IPS DF 6.9 (cell line): Measurements from ENCODE around the gene MAP1LC3B2.
"Not testable (repeated sequence)": the region's sequence is repeated elsewhere in the genome, so short reads cannot be mapped to it uniquely, and the experiment has no call there.

ENCODE experiments used
- DNase-seq: peaks from one replicate; pipeline ENCODE4 v3.0.0-alpha.2; 2013; ENCODE audit warnings: low read depth, low spot score
- H3K27ac ChIP-seq: one replicate; pipeline ENCODE4 v1.5.1; 2013; ENCODE audit warnings: low read length, control low read depth
- H3K27me3 ChIP-seq: 2 replicates; pipeline ENCODE4 v1.6.1; 2013; ENCODE audit warnings: mild to moderate bottlenecking, low read length; ENCODE audit not compliant: control insufficient read depth, insufficient read depth
- H3K36me3 ChIP-seq: 2 replicates; pipeline ENCODE4 v1.6.1; 2013; ENCODE audit warnings: low read length; ENCODE audit not compliant: control insufficient read depth, insufficient read depth
- H3K4me1 ChIP-seq: 2 replicates; pipeline ENCODE4 v1.6.1; 2013; ENCODE audit warnings: low read length; ENCODE audit not compliant: control insufficient read depth, insufficient read depth
- H3K4me3 ChIP-seq: 2 replicates; pipeline ENCODE4 v1.5.1; 2013; ENCODE audit warnings: mild to moderate bottlenecking, low read length
- H3K9me3 ChIP-seq: 2 replicates; pipeline ENCODE4 v1.6.1; 2013; ENCODE audit warnings: low read length, inconsistent platforms; ENCODE audit not compliant: control insufficient read depth, insufficient read depth
- whole genome bisulfite sequencing: extraction: QIAGEN DNeasy Blood & Tissue Kit; methylation state at CpG from one replicate; pipeline ENCODE4 v1.1.7; 2013; ENCODE audit warnings: mixed read lengths, missing lambda C conversion rate; ENCODE audit not compliant: insufficient read length, insufficient coverage; 5-methylcytosine and 5-hydroxymethylcytosine counted together

Gene MAP1LC3B2

GRCh38 chr12:116575754-116576153, 16.6 kb downstream of the MAP1LC3B2 start:
- not testable (repeated sequence) for H3K27ac ChIP-seq, DNase-seq, H3K4me3 ChIP-seq, H3K4me1 ChIP-seq, H3K9me3 ChIP-seq, H3K36me3 ChIP-seq, H3K27me3 ChIP-seq
- no CpG with 5 or more reads among the region's 24 CpGs for WGBS

- no peaks in the 10 kb centered on the region for H3K36me3 ChIP-seq
- DNase-seq = no peak
- no peak overlapping the region for H3K27ac ChIP-seq
- no peak overlapping the region for H3K4me3 ChIP-seq
- H3K27me3 ChIP-seq = no peaks in the 10 kb centered on the region
- H3K9me3 ChIP-seq = no peaks in the 10 kb centered on the region
- WGBS = no CpG with 5 or more reads among the region's 4 CpGs
- no peaks in the 10 kb centered on the region for H3K4me1 ChIP-seq
Measured at GRCh38 chr12:116577154-116577561, 18.0 kb downstream of the MAP1LC3B2 start.

GRCh38 chr12:116578051-116578450, 18.9 kb downstream of the MAP1LC3B2 start:
- WGBS = no CpG with 5 or more reads among the region's 1 CpG
- Histone ChIP-seq H3K4me3 (no peak overlapping the region), H3K4me1 (no peaks in the 10 kb centered on the region)

DNA sequence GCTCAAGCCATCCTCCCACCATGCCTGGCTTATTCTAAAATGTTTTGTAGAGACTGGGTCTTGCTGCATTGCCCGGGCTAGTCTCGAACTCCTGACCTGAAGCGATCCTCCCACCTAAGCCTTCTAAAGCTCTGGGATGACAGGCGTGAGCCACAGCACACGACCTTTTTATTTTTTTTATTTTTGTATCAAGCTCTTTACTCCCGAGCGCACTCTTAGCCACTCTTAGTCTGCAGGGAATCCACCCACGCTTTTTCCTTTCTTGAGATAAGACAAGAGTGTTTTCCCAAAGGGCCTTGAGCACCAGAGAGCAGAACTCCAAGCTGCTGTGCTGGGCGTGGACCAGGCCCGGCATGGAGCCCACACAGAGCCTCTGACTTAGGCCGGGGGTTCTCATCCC, 23.4 kb downstream of the MAP1LC3B2 start:
- Histone ChIP-seq H3K9me3 (no peaks in the 10 kb centered on the region), H3K4me1 (no peaks in the 10 kb centered on the region), H3K36me3 (no peaks in the 10 kb centered on the region), H3K4me3 (no peak overlapping the region), H3K27me3 (no peaks in the 10 kb centered on the region), H3K27ac (no peak overlapping the region)
- DNase-seq = no peak
- no CpG with 5 or more reads among the region's 11 CpGs for WGBS

More at GRCh38 chr12:116578051-116578450, 18.9 kb downstream of the MAP1LC3B2 start:
- H3K36me3 ChIP-seq = no peaks in the 10 kb centered on the region
- H3K9me3 ChIP-seq = no peaks in the 10 kb centered on the region
- H3K27ac ChIP-seq = no peak overlapping the region
- DNase-seq = no peak
- no peaks in the 10 kb centered on the region for H3K27me3 ChIP-seq

DNA sequence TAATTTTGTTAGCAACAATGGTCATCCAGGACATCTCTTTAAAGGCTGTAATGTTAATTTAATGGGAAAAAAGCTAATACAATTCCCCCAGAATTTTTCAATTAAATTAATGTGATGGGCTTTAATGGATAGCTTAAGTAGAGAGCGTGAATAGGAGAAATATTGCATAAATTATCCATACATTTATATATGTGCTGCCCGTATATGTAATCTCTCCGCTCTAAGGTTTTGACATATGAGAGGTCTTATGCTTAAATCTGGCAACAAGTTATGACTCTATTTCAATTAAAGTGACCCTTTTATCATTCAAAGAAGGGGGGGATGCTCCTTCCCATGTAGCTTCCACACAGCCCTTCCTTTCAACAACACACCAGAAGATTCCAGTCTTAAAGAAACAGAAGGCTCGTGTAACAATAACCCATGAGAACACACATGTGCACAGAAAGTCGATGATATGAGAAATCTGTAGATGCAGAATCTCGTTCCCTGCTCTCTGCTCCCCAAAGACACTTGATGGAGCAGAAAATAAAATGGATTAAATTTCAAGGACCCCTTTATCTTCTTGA, 24.0 kb downstream of the MAP1LC3B2 start:
- no peaks in the 10 kb centered on the region for H3K9me3 ChIP-seq
- no peaks in the 10 kb centered on the region for H3K36me3 ChIP-seq
- no CpG with 5 or more reads among the region's 6 CpGs for WGBS

GRCh38 chr12:116587270-116587669, 28.1 kb downstream of the MAP1LC3B2 start:
- Histone ChIP-seq H3K9me3 (no peaks in the 10 kb centered on the region), H3K27ac (no peak overlapping the region), H3K36me3 (no peaks in the 10 kb centered on the region), H3K4me3 (no peak overlapping the region), H3K27me3 (no peaks in the 10 kb centered on the region), H3K4me1 (no peaks in the 10 kb centered on the region)
- no CpG with 5 or more reads among the region's 2 CpGs for WGBS
- no peak for DNase-seq

More for the DNA sequence above, 24.0 kb downstream of the MAP1LC3B2 start:
- H3K4me3 ChIP-seq = no peak overlapping the region
- H3K4me1 ChIP-seq = no peaks in the 10 kb centered on the region
- no peak overlapping the region for H3K27ac ChIP-seq
- DNase-seq = no peak
- no peaks in the 10 kb centered on the region for H3K27me3 ChIP-seq

DNA sequence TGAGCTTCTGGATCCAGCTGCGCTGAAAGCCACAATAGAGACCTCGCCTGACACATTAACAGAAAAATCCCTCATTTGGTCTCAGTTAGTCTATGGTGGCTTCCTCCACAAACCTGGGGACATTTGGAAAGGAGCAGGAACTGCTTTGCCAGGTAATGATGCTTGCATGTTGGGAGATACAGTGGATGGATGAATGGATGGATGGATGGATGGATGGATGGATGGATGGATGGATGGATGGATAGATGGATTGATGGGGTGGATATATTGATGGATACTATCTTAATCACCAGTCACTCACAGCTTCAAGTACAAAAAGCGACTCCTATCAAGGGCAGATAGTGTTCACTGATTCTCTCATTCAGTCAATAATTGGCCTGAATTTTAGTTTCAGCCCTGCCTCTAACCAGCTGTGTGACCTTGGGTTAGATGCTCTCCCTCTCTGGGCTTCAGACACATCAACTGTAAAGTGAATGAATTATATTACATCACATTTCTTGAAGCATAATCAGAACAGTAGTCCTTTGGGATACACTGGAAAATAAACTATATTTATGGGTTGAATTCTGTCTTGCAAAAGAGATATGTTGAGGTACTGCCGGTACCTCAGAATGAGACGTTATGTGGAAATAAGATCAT, 29.3 kb downstream of the MAP1LC3B2 start:
- DNase-seq = no peak
- no peak overlapping the region for H3K4me3 ChIP-seq
- H3K36me3 ChIP-seq = no peaks in the 10 kb centered on the region
- H3K27me3 ChIP-seq = no peaks in the 10 kb centered on the region
- H3K27ac ChIP-seq = no peak overlapping the region
- WGBS = no CpG with 5 or more reads among the region's 5 CpGs
- H3K9me3 ChIP-seq = no peaks in the 10 kb centered on the region
- H3K4me1 ChIP-seq = no peaks in the 10 kb centered on the region

- no peak for DNase-seq
- H3K36me3 ChIP-seq = no peaks in the 10 kb centered on the region
- H3K4me3 ChIP-seq = no peak overlapping the region
- H3K27ac ChIP-seq = no peak overlapping the region
- no peaks in the 10 kb centered on the region for H3K4me1 ChIP-seq
- H3K9me3 ChIP-seq = no peaks in the 10 kb centered on the region
- H3K27me3 ChIP-seq = no peaks in the 10 kb centered on the region
- WGBS = no CpG with 5 or more reads among the region's 9 CpGs
Measured at GRCh38 chr12:116589581-116589980, 30.4 kb downstream of the MAP1LC3B2 start.

DNA sequence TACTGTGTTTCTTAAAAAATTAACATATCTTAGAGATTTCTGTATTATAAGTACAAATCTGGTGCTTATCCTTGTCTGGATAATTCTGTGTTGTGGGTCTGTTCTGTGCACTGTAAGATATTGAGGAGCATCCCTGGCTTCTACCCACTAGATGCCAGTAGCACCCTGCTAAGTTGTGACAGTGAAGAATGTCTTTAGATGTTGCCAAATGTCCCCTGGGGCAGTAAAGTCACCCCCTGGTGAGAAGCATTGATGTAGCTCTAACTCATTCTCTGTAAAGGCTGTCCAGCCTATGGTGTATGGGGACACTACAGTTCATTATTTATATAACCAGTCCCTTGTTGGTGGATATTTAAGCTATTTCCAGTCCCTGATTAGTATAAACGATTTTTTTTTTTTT, 31.4 kb downstream of the MAP1LC3B2 start:
- Histone ChIP-seq H3K9me3 (no peaks in the 10 kb centered on the region), H3K4me3 (no peak overlapping the region), H3K36me3 (no peaks in the 10 kb centered on the region), H3K27ac (no peak overlapping the region), H3K27me3 (no peaks in the 10 kb centered on the region), H3K4me1 (no peaks in the 10 kb centered on the region)
- no CpG with 5 or more reads among the region's 1 CpG for WGBS
- no peak for DNase-seq

DNA sequence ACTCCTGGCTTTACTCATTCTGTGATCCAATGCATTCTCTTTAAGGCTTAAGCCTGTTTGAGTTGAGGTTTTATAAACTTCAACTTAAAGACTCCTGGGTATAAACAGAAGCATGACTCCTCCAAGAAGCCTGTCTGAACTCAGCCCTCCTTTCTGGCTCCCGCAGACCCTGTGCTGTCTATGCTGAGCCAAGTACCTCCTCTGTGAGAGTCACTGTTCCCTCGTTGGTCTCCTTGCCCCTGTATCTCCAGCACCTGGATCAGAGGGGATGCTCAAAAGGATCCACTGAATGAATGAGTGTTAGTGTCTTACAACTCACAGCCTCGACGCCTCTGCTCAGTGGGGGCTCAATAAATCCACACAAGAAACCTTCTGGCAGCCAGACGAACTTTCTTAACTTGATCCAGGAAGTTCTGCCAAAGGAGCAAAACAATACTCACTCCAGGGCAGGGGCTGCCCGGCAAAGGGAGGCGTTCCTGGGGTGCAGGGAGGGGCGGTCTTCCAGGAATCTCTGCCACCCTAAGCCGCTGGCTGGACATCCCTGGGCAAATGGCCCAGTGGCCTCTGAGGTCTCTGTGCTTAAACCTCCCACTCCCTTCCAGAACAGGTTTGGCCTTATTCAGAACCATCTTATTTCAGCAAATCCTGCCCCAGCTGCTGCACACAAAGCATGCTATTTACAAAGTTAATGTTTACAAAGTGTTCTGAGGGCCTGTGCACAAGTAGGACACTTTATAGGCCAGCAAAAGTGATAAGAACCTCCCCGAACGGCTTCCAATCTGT, 32.9 kb downstream of the MAP1LC3B2 start:
- no peaks in the 10 kb centered on the region for H3K4me1 ChIP-seq
- no peaks in the 10 kb centered on the region for H3K36me3 ChIP-seq
- no peaks in the 10 kb centered on the region for H3K9me3 ChIP-seq
- no peak overlapping the region for H3K27ac ChIP-seq
- H3K27me3 ChIP-seq = no peaks in the 10 kb centered on the region
- H3K4me3 ChIP-seq = no peak overlapping the region
- DNase-seq = no peak
- WGBS = no CpG with 5 or more reads among the region's 11 CpGs
